ENCODE measurements around the gene AGBL1. TPM values are rescaled to one million over a fixed set of nuclear protein-coding genes. Genes with fewer than 3 reads are reported as not detected.

AGBL1 gene
- total and polyA plus RNA-seq, 2 donors (not counting 3 experiments of a cell fraction or from before 2014, with no cell fraction given): not detected

DNA sequence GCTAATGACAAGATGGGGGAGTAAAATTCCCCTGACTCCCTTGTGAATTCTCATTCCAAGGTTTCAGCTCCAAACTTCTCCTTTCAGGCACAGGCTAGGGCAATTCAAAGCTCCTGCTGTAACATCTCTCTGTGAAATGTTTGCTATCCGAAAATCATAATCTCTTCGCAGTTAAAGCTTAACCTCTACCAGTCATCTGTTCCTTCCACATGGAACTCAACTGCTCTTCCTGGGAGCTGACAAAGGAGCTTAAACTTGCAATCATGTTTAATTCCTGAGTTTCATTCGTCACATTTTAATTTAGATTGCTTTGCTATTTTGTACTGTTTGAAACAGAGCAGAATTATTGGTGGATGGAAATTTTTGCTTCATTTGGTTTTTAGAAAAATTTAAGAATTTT, 328.6 kb downstream of the AGBL1 start:
- dilution Hi-C loops (cut with MboI; ENCODE audit: extremely low pct_ligation_motif_present, low sequenced_read_pairs): no loop called here

DNA sequence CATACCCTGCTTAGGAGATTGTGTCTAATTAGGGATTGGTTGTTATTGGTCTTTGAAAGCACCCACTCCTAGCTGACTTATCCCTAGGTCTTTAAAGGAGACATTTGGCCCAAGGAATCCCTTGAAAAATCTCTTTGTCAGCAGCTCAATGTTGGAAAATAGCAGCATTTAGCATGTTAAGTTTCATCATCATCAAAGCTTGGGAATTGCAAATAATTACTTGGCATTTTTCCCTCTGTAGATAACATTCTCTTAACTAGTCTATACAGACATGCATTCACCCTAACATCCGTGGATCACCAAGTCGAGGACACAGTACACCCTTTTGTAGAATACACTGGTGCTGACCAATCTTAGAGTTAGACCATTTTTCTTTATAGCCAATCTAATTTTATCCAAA, 332.2 kb downstream of the AGBL1 start:
- Histone ChIP-seq H3K4me3 (replicated peaks in 1 of 3; ENCODE audit: insufficient read depth in 1 of 3, low read depth in 1 of 3, low read length in 3 of 3) (no peak overlapping the region), H3K4me1 (ENCODE audit: control insufficient read depth, extremely low read depth, insufficient read depth, low read length) (no peaks in the 10 kb centered on the region), H3K36me3 (ENCODE audit: control insufficient read depth in 2 of 2, extremely low read depth in 1 of 2, insufficient read depth in 2 of 2, low read length in 2 of 2) (no peaks in the 10 kb centered on the region), H3K4me2 (ENCODE audit: insufficient read depth, low read length) (no peak overlapping the region), H3K9me3 (replicated peaks; ENCODE audit: control insufficient read depth, insufficient read depth, low read length) (no peaks in the 10 kb centered on the region), H3K9ac (replicated peaks; ENCODE audit: extremely low read depth, insufficient read depth, low read length) (no peak overlapping the region), H3K27me3 (ENCODE audit: control insufficient read depth in 2 of 2, insufficient read depth in 2 of 2, low read length in 2 of 2) (no peaks in the 10 kb centered on the region), H3K9me1 (replicated peaks; ENCODE audit: control insufficient read depth, extremely low read depth, insufficient read depth, low read length) (no peaks in the 10 kb centered on the region), H2AFZ (ENCODE audit: low read depth, low read length) (no peak overlapping the region), H3K79me2 (ENCODE audit: control insufficient read depth, insufficient read depth, low read length) (no peaks in the 10 kb centered on the region), H4K20me1 (replicated peaks; ENCODE audit: control insufficient read depth, extremely low read depth, insufficient read depth, low read length) (no peaks in the 10 kb centered on the region), H3K27ac (ENCODE audit: insufficient read depth, low read depth, low read length) (no peak overlapping the region)
- dilution Hi-C loops (cut with MboI; ENCODE audit: extremely low pct_ligation_motif_present, low sequenced_read_pairs): no loop called here
- no TSS peak for BruUV-seq (replicated peaks)
- CTCF ChIA-PET: no interaction called here
- DNase-seq (ENCODE audit: low read depth, low spot score) (no peak), FAIRE-seq (no peak)
- TF ChIP-seq JUN (IDR thresholded peaks at IDR 0.05; ENCODE audit: borderline replicate concordance, insufficient read depth, insufficient read length, low read depth): no peak
- TF ChIP-seq, protein P1, sequence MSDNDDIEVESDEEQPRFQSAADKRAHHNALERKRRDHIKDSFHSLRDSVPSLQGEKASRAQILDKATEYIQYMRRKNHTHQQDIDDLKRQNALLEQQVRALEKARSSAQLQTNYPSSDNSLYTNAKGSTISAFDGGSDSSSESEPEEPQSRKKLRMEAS (IDR thresholded peaks at IDR 0.05; ENCODE audit: insufficient read depth, insufficient read length): no peak
- TF ChIP-seq, protein P2, sequence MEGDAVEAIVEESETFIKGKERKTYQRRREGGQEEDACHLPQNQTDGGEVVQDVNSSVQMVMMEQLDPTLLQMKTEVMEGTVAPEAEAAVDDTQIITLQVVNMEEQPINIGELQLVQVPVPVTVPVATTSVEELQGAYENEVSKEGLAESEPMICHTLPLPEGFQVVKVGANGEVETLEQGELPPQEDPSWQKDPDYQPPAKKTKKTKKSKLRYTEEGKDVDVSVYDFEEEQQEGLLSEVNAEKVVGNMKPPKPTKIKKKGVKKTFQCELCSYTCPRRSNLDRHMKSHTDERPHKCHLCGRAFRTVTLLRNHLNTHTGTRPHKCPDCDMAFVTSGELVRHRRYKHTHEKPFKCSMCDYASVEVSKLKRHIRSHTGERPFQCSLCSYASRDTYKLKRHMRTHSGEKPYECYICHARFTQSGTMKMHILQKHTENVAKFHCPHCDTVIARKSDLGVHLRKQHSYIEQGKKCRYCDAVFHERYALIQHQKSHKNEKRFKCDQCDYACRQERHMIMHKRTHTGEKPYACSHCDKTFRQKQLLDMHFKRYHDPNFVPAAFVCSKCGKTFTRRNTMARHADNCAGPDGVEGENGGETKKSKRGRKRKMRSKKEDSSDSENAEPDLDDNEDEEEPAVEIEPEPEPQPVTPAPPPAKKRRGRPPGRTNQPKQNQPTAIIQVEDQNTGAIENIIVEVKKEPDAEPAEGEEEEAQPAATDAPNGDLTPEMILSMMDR (IDR thresholded peaks at IDR 0.05; ENCODE audit: extremely low read depth in 1 of 2, insufficient read depth in 1 of 2, low read depth in 1 of 2, low read length in 2 of 2): no peak
- TF ChIP-seq FOS (IDR thresholded peaks at IDR 0.05; ENCODE audit: borderline replicate concordance, insufficient read depth, low read length): no peak
- intact Hi-C loops (cut with micrococcal nuclease): no loop called here
- POLR2A ChIA-PET: no interaction called here

More for the DNA sequence above, 328.6 kb downstream of the AGBL1 start:
- Histone ChIP-seq H3K79me2 (ENCODE audit: control insufficient read depth, insufficient read depth, low read length) (no peaks in the 10 kb centered on the region), H3K9ac (replicated peaks; ENCODE audit: extremely low read depth, insufficient read depth, low read length) (no peak overlapping the region), H3K4me1 (ENCODE audit: control insufficient read depth, extremely low read depth, insufficient read depth, low read length) (no peaks in the 10 kb centered on the region), H3K4me3 (replicated peaks in 1 of 3; ENCODE audit: insufficient read depth in 1 of 3, low read depth in 1 of 3, low read length in 3 of 3) (no peak overlapping the region), H3K9me3 (replicated peaks; ENCODE audit: control insufficient read depth, insufficient read depth, low read length) (peaks cover 3% of the 10 kb centered on the region), H3K27ac (ENCODE audit: insufficient read depth, low read depth, low read length) (no peak overlapping the region), H3K36me3 (ENCODE audit: control insufficient read depth in 2 of 2, extremely low read depth in 1 of 2, insufficient read depth in 2 of 2, low read length in 2 of 2) (no peaks in the 10 kb centered on the region), H3K4me2 (ENCODE audit: insufficient read depth, low read length) (no peak overlapping the region), H3K27me3 (ENCODE audit: control insufficient read depth in 2 of 2, insufficient read depth in 2 of 2, low read length in 2 of 2) (no peaks in the 10 kb centered on the region), H4K20me1 (replicated peaks; ENCODE audit: control insufficient read depth, extremely low read depth, insufficient read depth, low read length) (no peaks in the 10 kb centered on the region), H2AFZ (ENCODE audit: low read depth, low read length) (no peak overlapping the region), H3K9me1 (replicated peaks; ENCODE audit: control insufficient read depth, extremely low read depth, insufficient read depth, low read length) (no peaks in the 10 kb centered on the region)
- FAIRE-seq (no peak), DNase-seq (ENCODE audit: low read depth, low spot score) (no peak)
- BruUV-seq (replicated peaks): no TSS peak
- POLR2A ChIA-PET: no interaction called here
- TF ChIP-seq MYC (IDR thresholded peaks at IDR 0.05; ENCODE audit: low read depth, low read length) (no peak), POLR2AphosphoS5 (IDR thresholded peaks at IDR 0.05; ENCODE audit: insufficient read depth, low read depth, low read length) (no peak), GATA2 (IDR thresholded peaks at IDR 0.05; ENCODE audit: insufficient read depth, insufficient read length, low read depth, low read length) (no peak)
- intact Hi-C loops (cut with micrococcal nuclease): no loop called here
- CTCF ChIA-PET: no interaction called here

All from endothelial cell of umbilical vein (primary cell).